ENCODE results near the gene ART4. TPM values are rescaled to one million over a fixed set of nuclear protein-coding genes. Genes with fewer than 3 reads are reported as not detected.
A peak's percentile ranks its signal among the peaks of the same experiment; 100 is the strongest.

The ART4 gene
- total and polyA plus RNA-seq, 12 donors, result 0.22 to 15.2 (median 4.7) TPM

GRCh38 chr12:14868916-14869506, 25.7 kb upstream of the ART4 start:
- 86 to 100% (median 90%) methylated on average over 2 to 3 of the region's 3 CpGs for WGBS, 4 donors
- TF ChIP-seq CTCF (IDR thresholded peaks at IDR 0.05), result no peak
- TF ChIP-seq POLR2A (IDR thresholded peaks at IDR 0.05), result no peak
- H3K36me3 ChIP-seq (replicated peaks in 1 of 2), result no peaks in the 10 kb centered on the region
- H3K4me3 ChIP-seq, result no peak overlapping the region
- H3K27ac ChIP-seq, result no peak overlapping the region
- no peaks in the 10 kb centered on the region for H3K4me1 ChIP-seq (replicated peaks in 1 of 2)
- intact Hi-C loops (cut with DNase I), result no loop called here
- DNase-seq, result peak in 3 of 7 donors; percentile 44 to 48 (median 44)
- no peaks in the 10 kb centered on the region for H3K27me3 ChIP-seq
- H3K9me3 ChIP-seq (replicated peaks in 1 of 3), result no peaks in the 10 kb centered on the region

GRCh38 chr12:14860490-14860889, 17.2 kb upstream of the ART4 start:
- TF ChIP-seq CTCF (IDR thresholded peaks at IDR 0.05) (no peak), POLR2A (IDR thresholded peaks at IDR 0.05) (no peak)
- intact Hi-C loops (cut with DNase I), result no loop called here
- Histone ChIP-seq H3K9me3 (replicated peaks in 1 of 3) (peaks cover 0 to 6% (median 0%) of the 10 kb centered on the region in 3 donors), H3K4me1 (replicated peaks in 1 of 2) (no peaks in the 10 kb centered on the region), H3K27ac (no peak overlapping the region), H3K27me3 (no peaks in the 10 kb centered on the region), H3K36me3 (replicated peaks in 1 of 2) (no peaks in the 10 kb centered on the region), H3K4me3 (no peak overlapping the region)
- no peak for DNase-seq

- no peaks in the 10 kb centered on the region for H3K27me3 ChIP-seq
- peaks cover 0 to 8% of the 10 kb centered on the region in 2 donors for H3K4me1 ChIP-seq (replicated peaks in 1 of 2)
- intact Hi-C loops (cut with DNase I), result no loop called here
- TF ChIP-seq CTCF (IDR thresholded peaks at IDR 0.05) (no peak), POLR2A (IDR thresholded peaks at IDR 0.05) (no peak)
- H3K36me3 ChIP-seq (replicated peaks in 1 of 2), result no peaks in the 10 kb centered on the region
- H3K27ac ChIP-seq, result no peak overlapping the region
- H3K9me3 ChIP-seq (replicated peaks in 1 of 3), result peaks cover 0 to 6% (median 0%) of the 10 kb centered on the region in 3 donors
- DNase-seq, result no peak
- H3K4me3 ChIP-seq, result no peak overlapping the region
- WGBS, 4 donors, result 72 to 85% (median 77%) methylated on average over 1 of the region's 1 CpG
These were observed 15.2 kb upstream of the ART4 start for GRCh38 chr12:14858513-14858912.

GRCh38 chr12:14854586-14855183, 11.4 kb upstream of the ART4 start:
- Histone ChIP-seq H3K4me3 (no peak overlapping the region), H3K27me3 (no peaks in the 10 kb centered on the region), H3K36me3 (replicated peaks in 1 of 2) (no peaks in the 10 kb centered on the region), H3K9me3 (replicated peaks in 1 of 3) (no peaks in the 10 kb centered on the region), H3K27ac (no peak overlapping the region), H3K4me1 (replicated peaks in 1 of 2) (peaks cover 0 to 8% of the 10 kb centered on the region in 2 donors)
- intact Hi-C loops (cut with DNase I), result no loop called here
- TF ChIP-seq POLR2A (IDR thresholded peaks at IDR 0.05), result no peak
- TF ChIP-seq CTCF (IDR thresholded peaks at IDR 0.05), result no peak
- WGBS, 4 donors, result 69 to 76% (median 75%) methylated on average over 6 of the region's 6 CpGs
- no peak for DNase-seq
